ENCODE measurements around the gene AKAP13. TPM values are rescaled to one million over a fixed set of nuclear protein-coding genes. Genes with fewer than 3 reads are reported as not detected.

Gene AKAP13
- total RNA-seq, 2 donors from 2014 or later, result 151 to 159 TPM

DNA sequence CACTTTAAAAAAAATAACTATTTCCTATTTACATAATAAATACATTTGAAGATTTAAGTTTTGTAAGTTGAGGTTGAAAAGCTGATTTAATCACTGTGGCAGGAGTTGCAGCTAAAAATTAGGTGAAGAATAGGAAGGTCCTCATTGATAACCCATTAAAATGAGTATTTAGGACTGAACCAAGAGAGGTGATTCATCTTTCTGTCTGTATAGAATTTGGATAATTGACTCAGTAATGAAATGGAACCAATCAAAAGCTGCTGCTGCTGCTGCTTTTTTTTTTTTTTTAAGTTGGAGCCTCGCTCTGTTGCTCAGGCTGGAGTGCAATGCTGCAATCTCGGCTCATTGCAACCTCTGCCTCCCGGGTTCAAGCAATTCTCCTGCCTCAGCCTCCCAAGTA is 223.8 kb downstream of the AKAP13 start:
- intact Hi-C loops (cut with DNase I, micrococcal nuclease), result no loop called here
- no peak for DNase-seq
- no peak for ATAC-seq

- intact Hi-C loops (cut with DNase I, micrococcal nuclease), result no loop called here
- ATAC-seq (no peak), DNase-seq (no peak)
Measured at GRCh38 chr15:85606738-85607137, 226.3 kb downstream of the AKAP13 start.

GRCh38 chr15:85607141-85607806 is 226.9 kb downstream of the AKAP13 start:
- ATAC-seq, result no peak
- intact Hi-C loops (cut with DNase I, micrococcal nuclease), result no loop called here

DNA sequence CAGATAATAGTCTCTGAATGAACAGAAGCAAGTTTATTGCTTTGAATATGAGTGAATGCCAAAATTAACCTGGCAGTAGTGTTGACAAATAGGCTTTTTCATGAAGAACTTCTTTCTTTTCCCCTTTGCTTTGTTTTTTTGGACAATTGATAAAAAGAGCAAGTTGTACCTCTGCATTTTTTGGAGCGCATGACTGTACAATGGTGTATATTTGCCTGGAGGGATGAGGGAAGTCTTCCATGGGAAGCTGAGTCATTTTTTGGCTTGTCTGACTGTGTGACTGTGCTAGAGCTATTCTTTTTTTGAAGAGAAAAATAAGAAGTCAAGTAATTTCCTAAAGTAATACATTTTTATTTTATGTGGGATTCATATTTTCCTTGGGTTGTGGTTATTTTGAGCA is 227.4 kb downstream of the AKAP13 start:
- no peak for ATAC-seq
- DNase-seq, result no peak
- intact Hi-C loops (cut with DNase I, micrococcal nuclease), result no loop called here

More at GRCh38 chr15:85607141-85607806, 226.9 kb downstream of the AKAP13 start:
- no peak for DNase-seq

GRCh38 chr15:85609492-85609891 is 229.1 kb downstream of the AKAP13 start:
- intact Hi-C loops (cut with DNase I, micrococcal nuclease), result no loop called here
- DNase-seq (no peak), ATAC-seq (no peak)

DNA sequence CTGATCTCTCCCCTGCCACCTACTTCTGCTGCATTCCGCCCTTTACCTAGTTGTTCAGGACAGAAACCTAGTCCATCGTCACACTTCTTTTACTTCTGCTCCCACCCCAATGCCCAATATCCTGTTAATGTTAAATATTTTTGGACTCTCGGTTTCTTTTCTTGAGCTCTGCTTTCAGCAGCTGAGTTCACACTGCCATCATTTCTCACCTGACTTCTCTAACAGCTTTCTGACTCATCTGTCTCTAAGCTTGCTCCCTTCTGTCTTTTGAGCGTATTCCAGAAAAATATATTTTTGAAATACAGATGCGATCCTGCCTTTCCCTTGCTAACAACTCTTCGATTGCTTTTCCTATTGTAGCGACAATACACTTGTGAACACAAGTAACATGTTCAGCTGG is 231.0 kb downstream of the AKAP13 start:
- intact Hi-C loops (cut with DNase I, micrococcal nuclease), result no loop called here

DNA sequence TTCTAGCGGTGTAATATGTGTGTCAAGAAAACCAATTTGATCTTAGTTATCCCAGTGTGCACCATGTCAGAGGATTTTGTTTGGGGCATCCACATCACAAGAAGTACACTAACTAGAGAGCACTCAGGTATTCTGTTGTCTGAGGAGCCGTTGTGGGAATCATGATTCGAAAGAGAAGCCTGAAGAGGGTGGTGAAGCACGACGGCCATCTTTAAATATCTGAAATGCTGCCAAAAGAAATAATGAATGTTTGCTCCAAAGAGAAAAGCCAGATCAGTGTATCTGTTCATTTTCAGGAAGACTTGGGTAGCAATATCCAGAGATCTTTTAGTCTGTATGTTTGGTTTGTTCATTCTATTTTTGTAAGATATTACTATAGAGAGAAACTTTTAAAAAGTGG is 233.7 kb downstream of the AKAP13 start:
- intact Hi-C loops (cut with DNase I, micrococcal nuclease), result no loop called here
- DNase-seq (no peak), ATAC-seq (no peak)

More for the DNA sequence above, 231.0 kb downstream of the AKAP13 start:
- DNase-seq (no peak), ATAC-seq (no peak)

GRCh38 chr15:85615930-85616329 is 235.5 kb downstream of the AKAP13 start:
- DNase-seq (no peak), ATAC-seq (peak; percentile 44)
- intact Hi-C loops (cut with DNase I, micrococcal nuclease), result no loop called here

DNA sequence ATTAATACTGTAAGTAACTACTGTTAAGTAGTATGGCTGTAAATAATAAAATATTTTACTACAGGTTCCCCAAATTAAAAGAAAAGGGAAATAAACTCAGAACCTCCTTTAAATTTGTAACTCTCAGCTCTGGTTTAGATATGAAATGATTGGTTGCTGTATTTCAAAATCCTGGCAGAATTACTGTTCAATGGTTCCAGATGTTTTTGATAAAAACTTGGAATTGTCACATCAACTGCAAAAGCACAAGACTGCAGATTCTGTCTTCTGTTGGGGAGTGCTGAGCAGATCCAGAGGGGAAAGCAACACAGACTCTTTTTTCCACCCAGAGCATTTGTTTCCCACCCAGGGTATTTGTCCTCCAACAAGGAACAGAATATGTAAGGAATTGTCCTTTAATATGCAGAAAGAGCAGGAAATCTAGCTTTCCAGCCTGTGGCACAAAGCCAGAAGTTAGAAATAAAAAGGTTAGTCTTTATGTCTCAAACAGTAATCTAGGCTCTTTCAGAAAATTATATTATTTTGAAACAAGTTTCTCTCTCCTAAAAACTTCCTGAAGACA is 236.2 kb downstream of the AKAP13 start:
- intact Hi-C loops (cut with DNase I, micrococcal nuclease), result no loop called here
- no peak for DNase-seq
- no peak for ATAC-seq

DNA sequence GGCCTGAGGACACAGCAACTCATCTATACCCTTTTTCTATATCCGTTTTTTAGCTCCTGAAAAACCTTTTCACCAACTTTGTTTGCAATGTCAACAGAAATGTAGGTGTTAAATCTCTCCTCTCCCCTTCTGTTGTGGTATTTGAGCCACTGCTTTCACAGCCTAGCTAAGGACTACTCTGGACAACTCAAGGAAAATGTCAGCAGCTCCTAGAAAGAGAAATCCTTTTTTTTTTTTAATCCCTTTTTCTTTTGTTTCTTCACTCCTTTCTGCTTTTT is 237.8 kb downstream of the AKAP13 start:
- no peak for DNase-seq
- intact Hi-C loops (cut with DNase I, micrococcal nuclease), result no loop called here
- no peak for ATAC-seq

GRCh38 chr15:85618956-85619491 is 238.6 kb downstream of the AKAP13 start:
- ATAC-seq (peak; percentile 16), DNase-seq (peak; percentile 30 to 58)
- intact Hi-C loops (cut with DNase I, micrococcal nuclease), result no loop called here

- DNase-seq, result no peak
- intact Hi-C loops (cut with DNase I, micrococcal nuclease), result no loop called here
- no peak for ATAC-seq
Measured at GRCh38 chr15:85619992-85620689, 239.7 kb downstream of the AKAP13 start.

DNA sequence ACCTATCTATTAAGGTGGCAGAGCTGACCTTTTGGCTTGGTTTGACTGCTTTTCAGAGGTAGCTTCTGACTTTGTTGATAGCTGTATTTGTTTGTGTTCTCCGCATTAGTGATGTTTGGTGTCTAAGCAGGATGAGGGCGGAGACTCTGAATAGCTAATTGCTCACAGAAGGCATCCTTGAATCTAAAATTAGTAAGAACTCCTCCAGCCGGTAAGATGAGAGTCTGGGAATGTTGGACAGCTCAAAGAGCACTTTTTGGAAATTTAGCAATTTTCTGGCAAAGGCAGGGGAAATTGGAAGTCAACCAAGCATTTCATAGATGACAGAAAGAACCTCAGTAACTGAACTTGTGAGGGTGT is 240.3 kb downstream of the AKAP13 start:
- ATAC-seq, result no peak

DNA sequence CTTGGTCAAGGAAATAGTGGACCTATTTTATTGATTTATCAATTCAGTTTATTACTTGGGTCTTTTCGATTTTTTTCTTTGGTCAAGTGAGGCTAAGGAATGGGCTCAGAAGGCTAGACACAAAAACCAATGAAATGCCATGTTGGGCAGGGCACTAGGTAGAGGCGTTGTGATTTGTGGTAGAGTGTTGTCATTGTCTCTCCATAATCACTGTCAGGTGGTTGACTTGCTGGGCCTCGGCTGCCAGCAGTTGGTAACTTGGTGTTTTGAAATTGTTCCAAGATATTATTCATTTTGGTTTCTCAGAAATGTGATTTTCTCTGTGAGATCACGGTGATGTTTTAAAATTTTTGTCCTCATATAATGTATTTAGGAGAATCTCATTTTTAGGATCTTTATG is 240.7 kb downstream of the AKAP13 start:
- DNase-seq (no peak), ATAC-seq (no peak)
- intact Hi-C loops (cut with DNase I, micrococcal nuclease), result no loop called here

More for the DNA sequence above, 240.3 kb downstream of the AKAP13 start:
- intact Hi-C loops (cut with DNase I, micrococcal nuclease), result no loop called here
- DNase-seq, result no peak

DNA sequence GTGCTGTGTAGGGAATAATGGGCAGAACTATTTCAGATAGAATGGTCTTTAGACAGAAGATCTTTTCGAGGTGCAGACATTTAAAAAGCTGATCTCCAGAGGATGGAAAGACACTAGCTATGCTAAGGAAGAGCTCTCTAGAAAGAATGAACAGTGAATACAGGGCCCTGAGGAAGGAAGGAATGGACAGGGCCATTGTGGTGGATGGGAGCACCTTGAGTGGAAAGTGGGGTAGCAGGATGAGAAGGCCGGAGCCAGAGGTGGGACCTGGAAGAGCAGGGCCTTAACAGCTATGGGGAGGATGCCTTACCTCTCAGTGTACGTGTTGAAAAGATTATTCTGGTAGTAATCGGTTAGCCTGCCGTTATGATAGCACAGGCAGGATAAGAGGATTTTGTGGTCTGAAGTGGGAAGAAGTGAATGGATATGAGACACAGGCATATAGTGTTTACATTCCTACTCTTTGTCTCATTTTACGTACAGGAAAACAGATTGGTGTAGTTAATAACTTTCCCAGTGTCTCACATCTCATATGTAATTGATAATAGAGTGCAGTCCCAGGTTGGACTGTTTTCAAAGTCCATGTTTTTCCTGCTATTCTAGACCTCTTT is 241.9 kb downstream of the AKAP13 start:
- intact Hi-C loops (cut with DNase I, micrococcal nuclease), result no loop called here
- DNase-seq (no peak), ATAC-seq (no peak)

- intact Hi-C loops (cut with DNase I, micrococcal nuclease), result no loop called here
- ATAC-seq, result no peak
- no peak for DNase-seq
Measured at GRCh38 chr15:85623315-85624049, 243.1 kb downstream of the AKAP13 start.

- intact Hi-C loops (cut with DNase I, micrococcal nuclease), result no loop called here
- ATAC-seq (no peak), DNase-seq (no peak)
Measured at GRCh38 chr15:85624291-85624801, 243.9 kb downstream of the AKAP13 start.

DNA sequence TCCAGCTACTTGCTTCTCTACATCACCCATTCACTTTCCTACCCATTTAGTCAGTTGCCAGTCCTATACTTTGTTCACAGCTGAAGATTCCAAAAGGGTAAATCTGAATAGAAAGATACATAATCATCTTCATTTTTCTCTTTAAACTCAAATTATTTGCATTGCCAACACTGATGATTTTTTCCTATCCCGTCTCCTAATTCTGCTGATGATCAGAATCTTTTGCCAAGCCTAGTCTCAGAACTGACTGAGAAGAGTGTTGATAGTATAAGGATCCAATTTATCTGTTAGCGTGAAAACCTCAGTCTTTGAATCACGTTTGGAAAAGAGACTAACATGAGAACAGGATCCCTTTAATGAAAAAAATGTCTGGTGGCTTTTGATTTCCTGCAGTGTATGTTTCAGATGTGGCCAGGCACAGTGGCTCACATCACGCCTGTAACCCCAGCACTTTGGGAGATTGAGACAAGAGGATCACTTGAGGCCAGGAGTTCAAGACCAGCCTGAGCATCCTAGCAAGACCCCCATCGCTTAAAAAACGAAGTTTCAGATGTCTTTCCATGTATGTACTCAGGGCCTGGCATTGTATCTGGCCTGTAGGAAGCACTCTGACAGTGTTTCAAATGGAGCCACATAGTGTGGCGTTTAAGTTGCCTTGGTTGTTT is 244.9 kb downstream of the AKAP13 start:
- intact Hi-C loops (cut with DNase I, micrococcal nuclease), result no loop called here
- DNase-seq (no peak), ATAC-seq (no peak)

- intact Hi-C loops (cut with DNase I, micrococcal nuclease), result no loop called here
- peak; percentile 19 for ATAC-seq
- no peak for DNase-seq
Measured at GRCh38 chr15:85625856-85626255, 245.5 kb downstream of the AKAP13 start.
